Epithelial cell of proximal tubule (primary cell): ENCODE measurements around the gene RAD51B. TPM values are rescaled to one million over a fixed set of nuclear protein-coding genes. Genes with fewer than 3 reads are reported as not detected.

Experiments
- DNase-seq: peaks from one replicate; pipeline ENCODE4 v3.0.0-alpha.2; 2011; ENCODE audit warnings: low read depth
- H3K4me3 ChIP-seq: 2 replicates; pipeline ENCODE4 v1.5.1; 2011; ENCODE audit warnings: low read depth, mild to moderate bottlenecking, low read length
- CTCF ChIP-seq: conservative IDR thresholded peaks from 2 replicates; pipeline ENCODE4 v1.5.1; 2012; ENCODE audit warnings: low read depth, mild to moderate bottlenecking, low read length
- total RNA-seq: library from RNA; depleted of rRNA; stranded (reverse); fragments of >200 nt; gene quantifications from 2 replicates; pipeline ENCODE4 v1.2.3, GENCODE V29; 2015

Gene RAD51B
- total RNA-seq, 1 donor from 2014 or later: 6.3 TPM

- no peak for DNase-seq
- TF ChIP-seq CTCF: no peak
- H3K4me3 ChIP-seq: no peak overlapping the region
Observed at GRCh38 chr14:68439676-68440075, 620.1 kb downstream of the RAD51B start.

- H3K4me3 ChIP-seq: no peak overlapping the region
- no peak for TF ChIP-seq CTCF
- DNase-seq: no peak
Observed at GRCh38 chr14:68440820-68441219, 621.2 kb downstream of the RAD51B start.

GRCh38 chr14:68441542-68441941 lies 622.0 kb downstream of the RAD51B start:
- DNase-seq: no peak
- TF ChIP-seq CTCF: no peak
- H3K4me3 ChIP-seq: no peak overlapping the region

- no peak overlapping the region for H3K4me3 ChIP-seq
- no peak for DNase-seq
- TF ChIP-seq CTCF: no peak
Observed at GRCh38 chr14:68442828-68443629, 623.5 kb downstream of the RAD51B start.

GRCh38 chr14:68444449-68445168 lies 625.0 kb downstream of the RAD51B start:
- no peak overlapping the region for H3K4me3 ChIP-seq
- no peak for DNase-seq
- no peak for TF ChIP-seq CTCF

- no peak for DNase-seq
- TF ChIP-seq CTCF: no peak
- H3K4me3 ChIP-seq: no peak overlapping the region
Observed at GRCh38 chr14:68446243-68447040, 626.9 kb downstream of the RAD51B start.
